Measurements from ENCODE around the gene PUSL1.
A peak's percentile ranks its signal among the peaks of the same experiment; 100 is the strongest.

Gene PUSL1

GRCh38 chr1:1291548-1292441, 16.6 kb upstream of the PUSL1 start:
- peak; percentile 62 for TF ChIP-seq CTCF (IDR thresholded peaks at IDR 0.05; ENCODE audit: insufficient read depth, low read length, missing control alignments)
- POLR2A ChIA-PET = interaction anchor here (1.9 kb wide), 1 partner anchor 14 kb away, joined by 4 read pairs; no protein-coding TSS in a partner anchor
- CTCF ChIA-PET = interaction anchor here (0.9 to 3.2 kb wide), 11 partner anchors 10 to 309 kb away, joined by 3 to 60 read pairs (median 6); partner anchors contain the start of gene PERM1
- DNase-seq (ENCODE audit: low read depth, low spot score) = no peak
- no peak overlapping the region for H3K4me3 ChIP-seq (ENCODE audit: low read depth, low read length)

GRCh38 chr1:1292442-1292779, 16.0 kb upstream of the PUSL1 start:
- ChIA-PET CTCF (interaction anchor here (1.1 to 3.2 kb wide), 9 partner anchors 11 to 310 kb away, joined by 3 to 60 read pairs (median 6); partner anchors contain the start of gene PERM1), POLR2A (no interaction called here)
- no peak overlapping the region for H3K4me3 ChIP-seq (ENCODE audit: low read depth, low read length)
- no peak for TF ChIP-seq CTCF (IDR thresholded peaks at IDR 0.05; ENCODE audit: insufficient read depth, low read length, missing control alignments)
- DNase-seq (ENCODE audit: low read depth, low spot score) = no peak

- no peak for TF ChIP-seq CTCF (IDR thresholded peaks at IDR 0.05; ENCODE audit: insufficient read depth, low read length, missing control alignments)
- ChIA-PET POLR2A (no interaction called here), CTCF (interaction anchor here (1.5 to 3.2 kb wide), 2 partner anchors 169 to 175 kb away, joined by 3 to 17 read pairs; no protein-coding TSS in a partner anchor)
- no peak for DNase-seq (ENCODE audit: low read depth, low spot score)
- no peak overlapping the region for H3K4me3 ChIP-seq (ENCODE audit: low read depth, low read length)
Measured at GRCh38 chr1:1292851-1293250, 15.5 kb upstream of the PUSL1 start.

- no peak for TF ChIP-seq CTCF (IDR thresholded peaks at IDR 0.05; ENCODE audit: insufficient read depth, low read length, missing control alignments)
- no peak overlapping the region for H3K4me3 ChIP-seq (ENCODE audit: low read depth, low read length)
- ChIA-PET CTCF (no interaction called here), POLR2A (no interaction called here)
- no peak for DNase-seq (ENCODE audit: low read depth, low spot score)
Measured at GRCh38 chr1:1293263-1294249, 14.8 kb upstream of the PUSL1 start.

- POLR2A ChIA-PET = interaction anchor here (0.8 to 1.0 kb wide), 2 partner anchors 11 to 16 kb away, joined by 3 read pairs; no protein-coding TSS in a partner anchor
- no peak overlapping the region for H3K4me3 ChIP-seq (ENCODE audit: low read depth, low read length)
- CTCF ChIA-PET = interaction anchor here (0.5 to 2.1 kb wide), 2 partner anchors 172 to 312 kb away, joined by 3 to 13 read pairs; partner anchors contain the start of gene PERM1
- no peak for DNase-seq (ENCODE audit: low read depth, low spot score)
- no peak for TF ChIP-seq CTCF (IDR thresholded peaks at IDR 0.05; ENCODE audit: insufficient read depth, low read length, missing control alignments)
Measured at GRCh38 chr1:1294250-1294890, 14.0 kb upstream of the PUSL1 start.
